ENCODE data around the gene CDKL1.

DNA sequence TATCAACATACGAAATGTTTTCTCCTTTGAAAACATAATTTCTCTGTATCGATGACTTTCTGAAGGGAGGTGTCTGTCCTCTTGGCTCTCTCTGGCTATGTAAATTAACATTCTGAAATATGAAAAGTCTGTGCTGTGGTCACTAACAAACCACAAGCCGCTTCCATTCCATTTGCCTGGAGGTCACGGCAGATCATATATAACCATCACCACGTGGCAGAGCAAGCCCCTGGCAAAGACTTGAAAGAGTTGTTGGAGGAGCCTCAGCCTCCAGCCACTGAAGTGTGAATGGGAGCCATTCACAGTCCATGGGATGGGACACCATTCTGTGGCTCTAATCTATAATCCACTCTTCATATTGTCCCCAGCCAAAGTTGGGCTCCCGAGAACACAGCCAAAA is 39.6 kb downstream of the CDKL1 start:
- TF ChIP-seq GLI4 (tag by site-specific recombination; IDR thresholded peaks at IDR 0.05) (no peak), ZFP37 (tag by site-specific recombination; IDR thresholded peaks at IDR 0.05) (no peak), ZNF274 (IDR thresholded peaks at IDR 0.05; ENCODE audit: low read length) (no peak), ZNF274 (tag by site-specific recombination; IDR thresholded peaks at IDR 0.05; ENCODE audit: borderline replicate concordance) (no peak), ZNF2 (tag by site-specific recombination; IDR thresholded peaks at IDR 0.05) (no peak), ZNF624 (tag by site-specific recombination; IDR thresholded peaks at IDR 0.05) (no peak)
- TF ChIP-seq, protein P1, sequence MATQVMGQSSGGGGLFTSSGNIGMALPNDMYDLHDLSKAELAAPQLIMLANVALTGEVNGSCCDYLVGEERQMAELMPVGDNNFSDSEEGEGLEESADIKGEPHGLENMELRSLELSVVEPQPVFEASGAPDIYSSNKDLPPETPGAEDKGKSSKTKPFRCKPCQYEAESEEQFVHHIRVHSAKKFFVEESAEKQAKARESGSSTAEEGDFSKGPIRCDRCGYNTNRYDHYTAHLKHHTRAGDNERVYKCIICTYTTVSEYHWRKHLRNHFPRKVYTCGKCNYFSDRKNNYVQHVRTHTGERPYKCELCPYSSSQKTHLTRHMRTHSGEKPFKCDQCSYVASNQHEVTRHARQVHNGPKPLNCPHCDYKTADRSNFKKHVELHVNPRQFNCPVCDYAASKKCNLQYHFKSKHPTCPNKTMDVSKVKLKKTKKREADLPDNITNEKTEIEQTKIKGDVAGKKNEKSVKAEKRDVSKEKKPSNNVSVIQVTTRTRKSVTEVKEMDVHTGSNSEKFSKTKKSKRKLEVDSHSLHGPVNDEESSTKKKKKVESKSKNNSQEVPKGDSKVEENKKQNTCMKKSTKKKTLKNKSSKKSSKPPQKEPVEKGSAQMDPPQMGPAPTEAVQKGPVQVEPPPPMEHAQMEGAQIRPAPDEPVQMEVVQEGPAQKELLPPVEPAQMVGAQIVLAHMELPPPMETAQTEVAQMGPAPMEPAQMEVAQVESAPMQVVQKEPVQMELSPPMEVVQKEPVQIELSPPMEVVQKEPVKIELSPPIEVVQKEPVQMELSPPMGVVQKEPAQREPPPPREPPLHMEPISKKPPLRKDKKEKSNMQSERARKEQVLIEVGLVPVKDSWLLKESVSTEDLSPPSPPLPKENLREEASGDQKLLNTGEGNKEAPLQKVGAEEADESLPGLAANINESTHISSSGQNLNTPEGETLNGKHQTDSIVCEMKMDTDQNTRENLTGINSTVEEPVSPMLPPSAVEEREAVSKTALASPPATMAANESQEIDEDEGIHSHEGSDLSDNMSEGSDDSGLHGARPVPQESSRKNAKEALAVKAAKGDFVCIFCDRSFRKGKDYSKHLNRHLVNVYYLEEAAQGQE (tag by site-specific recombination; IDR thresholded peaks at IDR 0.05) = no peak
- TF ChIP-seq, protein P2, sequence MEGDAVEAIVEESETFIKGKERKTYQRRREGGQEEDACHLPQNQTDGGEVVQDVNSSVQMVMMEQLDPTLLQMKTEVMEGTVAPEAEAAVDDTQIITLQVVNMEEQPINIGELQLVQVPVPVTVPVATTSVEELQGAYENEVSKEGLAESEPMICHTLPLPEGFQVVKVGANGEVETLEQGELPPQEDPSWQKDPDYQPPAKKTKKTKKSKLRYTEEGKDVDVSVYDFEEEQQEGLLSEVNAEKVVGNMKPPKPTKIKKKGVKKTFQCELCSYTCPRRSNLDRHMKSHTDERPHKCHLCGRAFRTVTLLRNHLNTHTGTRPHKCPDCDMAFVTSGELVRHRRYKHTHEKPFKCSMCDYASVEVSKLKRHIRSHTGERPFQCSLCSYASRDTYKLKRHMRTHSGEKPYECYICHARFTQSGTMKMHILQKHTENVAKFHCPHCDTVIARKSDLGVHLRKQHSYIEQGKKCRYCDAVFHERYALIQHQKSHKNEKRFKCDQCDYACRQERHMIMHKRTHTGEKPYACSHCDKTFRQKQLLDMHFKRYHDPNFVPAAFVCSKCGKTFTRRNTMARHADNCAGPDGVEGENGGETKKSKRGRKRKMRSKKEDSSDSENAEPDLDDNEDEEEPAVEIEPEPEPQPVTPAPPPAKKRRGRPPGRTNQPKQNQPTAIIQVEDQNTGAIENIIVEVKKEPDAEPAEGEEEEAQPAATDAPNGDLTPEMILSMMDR (tag by site-specific recombination; IDR thresholded peaks at IDR 0.05) = no peak

Data from HEK293 (cell line).